Testis (tissue), 3 donors: ENCODE results near the gene ZMYM2. TPM values are rescaled to one million over a fixed set of nuclear protein-coding genes. Genes with fewer than 3 reads are reported as not detected.
A peak's percentile ranks its signal among the peaks of the same experiment; 100 is the strongest.

Experiments used
- DNase-seq: peaks from one replicate; pipeline ENCODE4 v3.0.0-alpha.2; 2019
- H3K27ac ChIP-seq, 2 donors: fragments of 200-600 bp; sonication (generic); one replicate each; pipeline ENCODE4 v1.5.1; 2019
- H3K27me3 ChIP-seq: fragments of 200-600 bp; sonication (generic); one replicate; pipeline ENCODE4 v1.5.1; 2019
- H3K36me3 ChIP-seq: fragments of 200-600 bp; sonication (generic); one replicate; pipeline ENCODE4 v1.5.1; 2017; ENCODE audit warnings: low read depth; ENCODE audit errors: missing control alignments
- H3K4me1 ChIP-seq: fragments of 200-600 bp; sonication (generic); one replicate; pipeline ENCODE4 v1.5.1; 2019
- H3K4me3 ChIP-seq, 2 donors: fragments of 200-600 bp; sonication (generic); one replicate each; pipeline ENCODE4 v1.5.1; 2017 to 2019
- H3K9me3 ChIP-seq: fragments of 200-600 bp; sonication (generic); one replicate; pipeline ENCODE4 v1.5.1; 2017
- POLR2A ChIP-seq: fragments of 450-650 bp; IDR thresholded peaks from one replicate; pipeline ENCODE4 v1.6.1; 2017; ENCODE audit warnings: antibody characterized with exemption, mild to moderate bottlenecking, moderate library complexity
- WGBS, 2 donors: methylation state at CpG; one replicate each; pipeline ENCODE4 v1.1.5; 2018; 5-methylcytosine and 5-hydroxymethylcytosine counted together
- intact Hi-C: fragments of 100-400 bp; cut with DNase I; formaldehyde crosslinking; loops from one replicate; pipeline ENCODE4 v1.15.1; 2023; ENCODE audit warnings: low total_unique reads
- polyA plus RNA-seq: library from polyadenylated mRNA; stranded (reverse); fragments of 350-450 nt; fragmentation: Illumina TruSeq; extraction: RNeasy Lipid Tissue Mini Kit (QIAGEN cat#74804); gene quantifications from one replicate; pipeline ENCODE4 v1.2.3, GENCODE V29; 2014; ENCODE audit warnings: low read depth, low replicate concordance; ENCODE audit not compliant: insufficient read depth
- total RNA-seq, 2 donors: library from RNA; depleted of rRNA; stranded (reverse); fragments of >200 nt; gene quantifications; one replicate each; pipeline ENCODE4 v1.2.3, GENCODE V29; 2016
- TF ChIP-seq, protein P1 (sequence below), 3 experiments: fragments of 450-650 bp in 2 of 3; fragments of 200-600 bp in 1 of 3; sonication (generic) in 1 of 3; IDR thresholded peaks; one replicate each; pipeline ENCODE4 v1.5.1; 2016 to 2019; ENCODE audit warnings: antibody characterized with exemption in 3 of 3, mild to moderate bottlenecking in 2 of 3, moderate library complexity in 1 of 3

The ZMYM2 gene
- total and polyA plus RNA-seq, 3 donors from 2014 or later, result 110 to 177 (median 162) TPM

DNA sequence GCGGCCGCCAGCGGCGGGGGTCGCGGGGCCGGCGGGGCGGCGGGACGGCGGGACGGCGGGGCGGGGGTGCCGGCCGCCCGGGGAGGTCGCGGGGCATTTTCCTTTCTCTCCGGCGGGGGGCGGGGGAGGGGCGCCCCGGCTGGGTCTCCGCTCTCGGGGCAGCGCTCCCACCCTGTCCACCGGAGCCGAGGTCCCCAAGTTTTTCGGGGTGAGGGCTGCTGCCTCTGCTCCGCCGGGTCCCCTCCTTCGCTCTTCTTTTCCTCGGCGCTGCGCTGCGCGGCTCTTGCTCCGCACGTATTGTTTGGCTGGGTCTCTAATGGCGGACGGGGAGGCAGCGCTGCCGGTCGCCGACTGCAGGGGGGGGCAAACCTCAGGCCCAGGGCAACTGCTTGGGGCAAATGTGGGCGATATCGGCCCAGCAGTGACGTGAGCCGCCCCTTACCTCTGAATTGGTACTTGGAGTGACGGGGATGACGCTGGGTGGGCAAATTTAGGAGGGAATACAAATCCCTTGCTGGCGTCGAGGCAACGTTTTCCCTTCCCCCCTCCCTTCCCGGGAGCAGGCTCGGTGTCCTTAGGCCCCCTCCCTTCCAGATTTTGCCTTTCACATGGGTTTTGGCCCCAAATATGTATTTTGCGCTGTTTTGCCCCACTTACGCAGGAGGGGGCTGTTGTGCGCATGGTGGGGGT is 759 bp downstream of the ZMYM2 start:
- Histone ChIP-seq H3K27me3 (no peaks in the 10 kb centered on the region), H3K4me1 (peaks cover 14% of the 10 kb centered on the region), H3K27ac (peak overlapping the region; percentile 99 to 100), H3K36me3 (no peaks in the 10 kb centered on the region), H3K4me3 (peak overlapping the region; percentile 92), H3K9me3 (no peaks in the 10 kb centered on the region)
- WGBS, 2 donors, result 1 to 2% methylated on average over 9 to 25 of the region's 61 CpGs
- TF ChIP-seq, protein P1, sequence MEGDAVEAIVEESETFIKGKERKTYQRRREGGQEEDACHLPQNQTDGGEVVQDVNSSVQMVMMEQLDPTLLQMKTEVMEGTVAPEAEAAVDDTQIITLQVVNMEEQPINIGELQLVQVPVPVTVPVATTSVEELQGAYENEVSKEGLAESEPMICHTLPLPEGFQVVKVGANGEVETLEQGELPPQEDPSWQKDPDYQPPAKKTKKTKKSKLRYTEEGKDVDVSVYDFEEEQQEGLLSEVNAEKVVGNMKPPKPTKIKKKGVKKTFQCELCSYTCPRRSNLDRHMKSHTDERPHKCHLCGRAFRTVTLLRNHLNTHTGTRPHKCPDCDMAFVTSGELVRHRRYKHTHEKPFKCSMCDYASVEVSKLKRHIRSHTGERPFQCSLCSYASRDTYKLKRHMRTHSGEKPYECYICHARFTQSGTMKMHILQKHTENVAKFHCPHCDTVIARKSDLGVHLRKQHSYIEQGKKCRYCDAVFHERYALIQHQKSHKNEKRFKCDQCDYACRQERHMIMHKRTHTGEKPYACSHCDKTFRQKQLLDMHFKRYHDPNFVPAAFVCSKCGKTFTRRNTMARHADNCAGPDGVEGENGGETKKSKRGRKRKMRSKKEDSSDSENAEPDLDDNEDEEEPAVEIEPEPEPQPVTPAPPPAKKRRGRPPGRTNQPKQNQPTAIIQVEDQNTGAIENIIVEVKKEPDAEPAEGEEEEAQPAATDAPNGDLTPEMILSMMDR (IDR thresholded peaks at IDR 0.05), result peak in 1 of 3 experiments; percentile 28
- TF ChIP-seq POLR2A, result no peak
- intact Hi-C loops, result loop anchor here (5.0 kb wide), 1 partner anchor 97 kb away; the partner anchor contains the start of gene ZMYM5
- DNase-seq, result peak; percentile 62

DNA sequence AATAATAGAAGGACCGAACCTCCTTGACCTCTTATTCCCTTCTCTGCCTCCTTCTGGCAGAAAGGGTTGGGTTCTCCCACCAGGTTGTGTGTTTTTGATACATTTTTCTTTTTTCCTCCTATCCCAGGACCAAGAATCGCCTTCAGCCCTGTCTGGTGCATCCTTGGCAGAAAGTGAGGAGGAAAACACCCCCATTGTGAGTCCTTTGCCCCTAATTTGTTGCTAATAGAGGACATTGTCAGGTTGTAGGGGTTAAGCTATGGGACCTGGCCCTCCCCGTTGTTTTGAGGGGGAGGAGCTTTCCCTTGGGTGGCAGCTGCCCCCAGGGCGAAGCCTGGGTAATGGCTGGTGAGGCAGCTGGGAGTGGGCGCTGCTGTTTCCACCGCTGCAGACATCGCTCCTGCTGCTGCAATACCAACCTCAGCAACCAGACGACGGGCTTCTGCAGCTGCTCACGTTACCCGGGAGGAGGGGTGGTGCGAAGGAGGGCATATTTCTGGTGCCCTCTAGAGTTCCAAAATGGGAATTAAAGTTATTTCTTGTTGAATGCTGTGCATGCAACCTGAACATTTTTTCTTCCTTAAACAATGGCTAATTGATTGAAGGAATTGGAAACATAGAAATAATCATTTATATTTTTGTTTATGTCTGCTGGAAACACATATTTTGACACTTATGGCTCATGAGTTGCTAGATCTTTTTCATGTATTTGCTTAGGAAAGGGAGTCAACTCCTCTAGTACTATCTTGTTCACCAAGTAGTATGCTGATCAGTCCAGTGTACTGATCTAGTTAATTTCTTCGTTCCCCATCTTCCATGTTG is 1.5 kb downstream of the ZMYM2 start:
- no peaks in the 10 kb centered on the region for H3K27me3 ChIP-seq
- H3K36me3 ChIP-seq, result no peaks in the 10 kb centered on the region
- peak overlapping the region; percentile 92 for H3K4me3 ChIP-seq
- peak; percentile 92 for DNase-seq
- peaks cover 17% of the 10 kb centered on the region for H3K4me1 ChIP-seq
- H3K27ac ChIP-seq, result peak overlapping the region; percentile 99 to 100
- TF ChIP-seq POLR2A, result no peak
- TF ChIP-seq, protein P1 (IDR thresholded peaks at IDR 0.05), result peak; percentile 80 to 89 (median 85)
- 1% methylated on average over 12 to 13 of the region's 13 CpGs for WGBS, 2 donors
- no peaks in the 10 kb centered on the region for H3K9me3 ChIP-seq
- intact Hi-C loops, result loop anchor here (5.0 kb wide), 1 partner anchor 98 kb away; the partner anchor contains the start of gene ZMYM5

DNA sequence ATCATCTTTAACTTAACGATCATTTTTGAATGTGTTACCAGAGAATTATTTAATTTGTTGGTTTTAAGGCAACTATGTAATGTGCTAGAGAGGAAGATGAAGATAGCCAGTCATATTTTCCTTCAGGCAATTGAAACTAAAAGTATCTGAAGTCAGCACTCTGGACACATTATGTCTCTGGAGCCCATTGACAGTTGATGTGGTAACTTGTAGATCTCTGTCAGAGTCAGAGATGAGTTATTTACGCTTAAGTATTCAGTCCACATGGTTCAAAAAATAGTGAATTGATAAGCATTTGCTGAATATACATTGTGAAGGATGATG is 2.1 kb downstream of the ZMYM2 start:
- TF ChIP-seq, protein P1 (IDR thresholded peaks at IDR 0.05), result no peak
- no peak for DNase-seq
- peaks cover 19% of the 10 kb centered on the region for H3K4me1 ChIP-seq

DNA sequence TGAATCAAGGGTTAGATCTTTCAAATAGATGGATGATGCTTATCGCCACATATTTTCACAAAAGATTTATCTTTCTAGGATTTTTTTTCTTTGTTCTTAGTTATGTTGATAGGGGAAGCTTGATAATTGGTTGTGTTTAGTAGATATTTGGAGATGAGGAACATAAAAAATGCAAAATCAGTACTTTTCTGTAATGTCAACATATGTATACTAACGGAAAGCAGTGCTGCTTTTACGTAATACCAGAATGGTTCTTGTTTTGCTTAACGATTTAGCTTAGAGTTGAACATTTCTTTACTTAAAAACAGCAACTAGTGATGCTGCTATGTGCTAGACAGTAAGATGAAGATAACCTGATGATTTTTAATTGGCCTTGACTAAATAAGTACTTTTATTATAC is 3.0 kb downstream of the ZMYM2 start:
- intact Hi-C loops, result no loop called here
- Histone ChIP-seq H3K4me3 (no peak overlapping the region), H3K27ac (no peak overlapping the region), H3K27me3 (no peaks in the 10 kb centered on the region), H3K36me3 (no peaks in the 10 kb centered on the region), H3K9me3 (no peaks in the 10 kb centered on the region), H3K4me1 (peaks cover 19% of the 10 kb centered on the region)
- no peak for DNase-seq
- TF ChIP-seq POLR2A, result no peak
- TF ChIP-seq, protein P1 (IDR thresholded peaks at IDR 0.05), result no peak
- 41% methylated on average over 4 of the region's 4 CpGs for WGBS, 2 donors

More for the DNA sequence above, 2.1 kb downstream of the ZMYM2 start:
- Histone ChIP-seq H3K27ac (peak overlapping the region in 1 of 2 donors; percentile 100), H3K4me3 (no peak overlapping the region), H3K36me3 (no peaks in the 10 kb centered on the region), H3K9me3 (no peaks in the 10 kb centered on the region), H3K27me3 (no peaks in the 10 kb centered on the region)
- 29 to 36% methylated on average over 2 of the region's 2 CpGs for WGBS, 2 donors
- intact Hi-C loops, result no loop called here
